GM18858 (cell line): ENCODE data around the gene ADTRP.
"Not testable (repeated sequence)": the region's sequence is repeated elsewhere in the genome, so short reads cannot be mapped to it uniquely, and the experiment has no call there.

Source experiments
- ATAC-seq: cut with Tn5 transposase; IDR thresholded peaks from one replicate; pipeline ENCODE4 v1.9.1; 2021; ENCODE audit not compliant: unreplicated experiment

The ADTRP gene

DNA sequence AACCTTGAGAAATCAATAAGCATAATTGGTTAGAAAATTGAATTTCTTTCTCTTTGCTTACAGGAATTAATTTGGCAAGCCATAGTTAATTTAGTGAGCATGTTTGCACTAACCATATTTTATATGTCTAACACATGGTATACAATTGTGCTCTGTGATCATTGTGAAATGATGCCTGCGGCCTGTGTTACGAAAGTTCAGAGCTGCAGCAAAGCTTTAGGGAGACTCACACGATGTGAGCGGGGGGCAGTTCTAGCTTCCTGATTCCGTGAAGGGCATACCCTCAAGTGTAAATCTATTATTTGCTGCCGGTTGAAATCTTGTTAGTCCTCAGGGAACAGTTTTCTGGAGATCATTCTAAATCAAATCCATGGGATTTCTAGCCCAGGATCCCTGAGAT lies 25.5 kb upstream of the ADTRP start:
- no peak for ATAC-seq

DNA sequence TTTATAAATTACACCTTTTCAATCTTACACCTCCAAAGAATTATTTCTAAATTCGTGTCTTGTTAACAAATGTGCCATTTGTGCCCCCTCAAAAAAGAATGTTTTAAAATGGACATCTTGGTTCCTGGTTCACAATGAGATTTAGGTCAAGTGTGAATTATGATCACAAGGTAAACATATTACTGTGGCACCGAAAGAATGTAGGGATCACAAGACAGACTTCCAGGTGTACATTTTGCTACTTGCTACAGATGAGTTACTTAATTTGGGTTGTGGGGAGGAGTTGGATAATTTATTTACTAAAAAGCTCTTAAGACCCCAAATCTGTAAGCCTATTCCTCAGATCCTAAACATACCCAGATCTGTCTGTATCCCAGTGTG lies 25.0 kb upstream of the ADTRP start:
- ATAC-seq = no peak

DNA sequence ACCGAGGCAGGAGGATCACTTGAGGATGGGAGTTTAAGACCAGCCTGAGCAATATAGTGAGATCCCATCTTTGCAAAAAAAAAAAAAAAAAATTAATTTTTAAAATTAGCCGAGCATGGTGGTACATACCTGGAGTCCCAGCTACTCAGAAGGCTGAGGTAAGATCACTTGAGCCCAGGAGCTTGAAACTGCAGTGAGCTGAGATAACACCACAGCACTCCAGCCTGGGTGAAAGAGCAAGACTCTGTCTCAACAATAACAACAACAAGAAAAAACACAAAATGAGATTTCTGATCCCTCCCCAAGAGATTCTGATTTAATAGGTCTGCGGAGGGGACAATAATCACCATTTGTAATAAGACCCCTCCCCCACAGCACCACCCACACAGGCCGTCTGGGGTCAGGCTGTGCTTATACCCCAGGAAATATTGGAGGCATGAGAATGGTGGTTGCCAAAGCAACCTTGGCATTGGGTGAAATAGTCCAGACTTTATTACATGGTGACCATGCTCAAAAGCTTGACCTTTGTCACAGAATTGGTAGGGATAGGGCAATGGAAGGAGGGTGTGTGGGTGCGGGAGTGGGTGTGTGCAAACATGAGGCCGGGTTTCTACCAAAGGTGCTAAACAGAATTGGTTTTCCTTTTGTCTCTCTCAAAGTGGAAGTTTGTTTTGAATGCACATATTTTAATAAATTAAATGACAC lies 24.4 kb upstream of the ADTRP start:
- no peak for ATAC-seq

DNA sequence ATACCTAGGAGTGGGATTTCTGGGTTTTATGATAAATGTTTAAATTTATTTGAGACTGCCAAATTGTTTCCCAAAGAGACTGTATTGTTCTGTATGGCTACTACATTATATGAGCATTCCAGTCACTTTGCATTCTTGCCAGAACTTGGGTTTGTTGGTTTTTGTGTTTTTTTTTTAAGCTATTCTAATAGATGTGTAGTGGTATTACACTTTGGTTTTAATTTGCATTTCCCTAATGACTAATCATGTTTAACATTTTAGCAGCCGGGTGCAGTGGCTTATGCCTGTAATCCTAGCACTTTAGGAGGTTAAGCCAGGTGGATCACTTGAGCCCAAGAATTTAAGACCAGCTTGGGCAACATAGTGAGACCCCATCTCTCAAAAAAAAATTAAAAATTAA lies 21.9 kb upstream of the ADTRP start:
- not testable (repeated sequence) for ATAC-seq

DNA sequence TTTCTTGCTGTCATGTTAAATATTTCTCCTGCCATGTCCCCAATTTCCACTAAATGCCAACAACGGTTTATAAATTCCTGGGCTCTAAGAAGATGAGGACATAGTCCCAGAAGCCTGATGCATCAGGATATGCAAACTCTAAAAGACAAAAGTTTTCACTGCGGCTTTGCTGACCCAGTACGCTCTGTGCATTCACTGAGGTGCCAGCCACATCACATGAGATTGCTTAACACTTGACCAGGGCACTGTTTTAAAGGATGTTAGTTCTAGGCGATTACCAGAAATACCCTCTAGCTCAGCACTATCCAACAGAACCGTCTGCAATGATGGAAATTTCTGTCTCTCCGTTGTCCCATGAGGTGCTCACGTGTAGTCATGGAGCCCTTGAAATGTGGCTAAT lies 19.9 kb upstream of the ADTRP start:
- no peak for ATAC-seq

DNA sequence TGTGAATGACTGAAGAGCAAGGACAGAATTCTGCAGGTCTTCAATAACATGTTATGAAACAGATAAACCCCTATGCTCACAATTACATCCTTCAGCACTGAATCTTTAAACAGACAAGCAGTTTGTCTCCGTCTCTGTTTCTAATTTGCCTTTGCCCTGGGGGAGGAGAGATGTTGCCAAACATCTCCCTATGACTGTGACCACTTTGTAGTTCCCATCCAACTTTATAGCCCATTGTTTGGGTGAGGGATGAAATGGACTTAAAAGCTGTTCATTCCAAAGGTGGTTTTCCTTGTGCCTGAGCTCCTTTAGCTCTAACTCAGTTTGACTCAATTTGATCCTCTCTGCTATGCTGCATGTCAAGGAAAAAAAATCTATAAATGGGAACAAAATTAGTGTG lies 19.5 kb upstream of the ADTRP start:
- ATAC-seq = no peak

DNA sequence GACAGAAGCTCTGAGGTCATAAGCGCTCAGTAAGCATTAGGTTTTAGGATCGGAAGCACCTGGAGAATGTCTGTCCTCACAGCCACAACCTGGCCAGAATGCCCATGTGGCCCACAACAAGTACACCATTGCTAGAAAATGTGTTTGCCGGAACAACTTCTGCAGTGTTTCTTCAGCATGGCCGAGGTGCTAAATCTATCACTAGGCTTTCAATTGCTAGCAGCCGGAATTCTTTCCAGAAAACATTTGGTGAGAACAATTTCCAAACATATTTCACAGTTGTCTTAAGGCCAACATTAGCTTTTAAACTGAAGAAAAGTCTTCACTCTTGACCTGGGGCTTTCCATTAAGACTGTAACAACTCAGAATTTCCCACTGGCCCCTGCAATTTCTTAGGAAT lies 18.2 kb upstream of the ADTRP start:
- ATAC-seq = no peak

DNA sequence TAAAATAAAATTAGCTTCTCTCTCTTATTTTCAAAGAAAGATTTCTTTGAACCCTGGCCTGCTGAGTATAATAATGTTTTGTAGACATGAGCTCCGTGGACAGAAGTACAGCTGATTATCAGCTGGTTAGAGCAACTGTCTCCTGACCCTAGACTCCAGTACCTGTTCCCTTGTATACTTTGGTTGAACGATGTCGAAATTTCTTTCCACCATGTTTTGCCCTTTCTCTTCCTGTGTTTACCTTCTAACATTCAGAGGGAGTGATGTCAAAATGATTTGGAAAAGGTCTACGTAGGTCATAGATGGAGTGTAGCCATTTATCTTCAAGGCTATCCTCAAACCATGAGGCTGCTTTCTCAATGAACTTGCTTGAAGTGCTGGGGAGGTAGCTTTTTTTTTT lies 16.8 kb upstream of the ADTRP start:
- ATAC-seq = no peak

DNA sequence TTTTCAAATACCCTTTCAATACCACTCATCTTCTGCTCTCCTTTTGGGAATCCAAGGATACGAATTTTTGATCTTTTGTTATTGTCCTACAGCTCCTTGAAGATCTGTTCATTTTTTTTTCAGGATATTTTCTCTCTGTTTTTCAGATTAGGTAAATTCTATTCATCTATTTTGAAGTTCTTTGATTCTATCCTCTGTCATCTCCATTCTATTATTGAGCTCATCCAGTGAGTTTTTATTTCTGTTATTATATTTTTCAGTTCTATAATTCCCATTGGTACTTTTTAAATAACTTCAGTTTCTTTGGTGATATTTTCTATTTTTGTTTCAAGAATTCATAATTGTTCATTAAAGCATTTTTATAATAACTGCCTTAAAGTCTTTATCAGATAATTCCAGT lies 14.7 kb upstream of the ADTRP start:
- ATAC-seq = no peak

DNA sequence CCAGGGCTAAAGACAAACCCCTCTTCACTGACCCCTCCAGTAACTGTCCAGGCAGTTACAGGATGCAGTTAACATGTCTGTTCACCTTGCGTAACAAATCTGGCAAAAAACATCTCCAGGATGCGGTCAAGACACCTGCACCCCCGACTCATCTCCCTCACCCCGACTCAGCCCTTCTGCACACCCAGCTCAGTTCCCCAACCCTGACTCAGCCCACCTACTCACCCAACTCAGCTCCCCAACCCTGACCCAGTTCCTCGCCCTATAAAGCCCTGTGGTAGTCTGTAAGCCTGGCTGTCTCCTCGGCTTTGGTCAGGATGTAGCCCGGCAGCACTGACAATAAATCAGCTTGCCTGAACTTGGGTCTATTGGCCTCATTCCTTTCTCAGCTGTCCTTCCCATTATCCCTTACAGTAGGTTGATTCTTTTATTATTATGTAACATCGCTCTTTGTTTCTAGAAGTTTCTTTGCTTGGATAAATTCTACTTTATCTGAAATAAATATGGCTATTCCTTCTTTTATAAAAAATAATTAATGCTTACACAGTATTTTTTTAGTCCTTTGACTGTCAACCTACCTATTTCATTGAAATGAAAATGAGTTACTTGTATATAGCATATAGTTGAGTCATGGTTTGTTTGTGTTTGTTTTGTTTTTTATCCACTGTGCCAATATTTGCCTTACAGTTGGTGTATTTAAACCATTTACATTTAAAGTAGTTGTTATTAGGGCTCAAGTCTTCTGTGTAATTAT lies 12.9 kb upstream of the ADTRP start:
- ATAC-seq = no peak

DNA sequence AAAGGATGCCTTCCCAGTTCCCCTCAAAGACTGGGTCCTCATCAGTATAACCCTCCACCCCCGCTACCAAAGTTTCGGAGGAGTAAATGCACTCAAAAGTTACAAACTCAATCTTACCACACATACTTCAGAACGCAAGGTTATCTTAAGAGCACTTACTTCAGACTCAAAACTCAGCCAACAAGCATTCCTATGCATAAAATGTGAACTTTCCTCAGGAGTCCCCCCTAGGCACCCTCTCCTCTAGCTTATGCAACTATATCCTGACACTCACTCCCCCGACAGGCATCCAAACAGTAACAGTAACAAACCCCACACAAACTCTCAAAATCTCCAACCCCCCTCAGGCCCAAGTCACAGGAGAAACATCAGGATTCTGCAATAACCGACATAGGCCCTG lies 11.1 kb upstream of the ADTRP start:
- no peak for ATAC-seq

DNA sequence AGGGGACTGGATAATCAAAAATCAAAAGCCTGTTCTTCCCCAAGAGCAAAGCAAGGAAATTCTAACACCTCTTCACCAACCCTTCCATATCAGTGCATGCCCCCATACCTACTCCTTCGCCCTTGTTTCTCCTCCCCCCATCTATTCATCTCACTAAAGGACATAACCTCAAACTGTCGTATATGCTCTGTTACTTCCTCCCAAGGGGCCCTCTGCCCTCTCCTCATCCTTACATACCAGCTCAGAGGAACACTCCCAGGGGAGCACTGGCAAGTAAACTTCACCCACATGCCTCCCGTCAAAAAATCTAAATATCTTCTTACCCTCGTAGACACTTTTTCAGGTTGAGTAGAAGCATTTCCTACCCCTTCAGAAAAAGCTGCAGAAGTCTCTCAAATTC lies 9.4 kb upstream of the ADTRP start:
- no peak for ATAC-seq

DNA sequence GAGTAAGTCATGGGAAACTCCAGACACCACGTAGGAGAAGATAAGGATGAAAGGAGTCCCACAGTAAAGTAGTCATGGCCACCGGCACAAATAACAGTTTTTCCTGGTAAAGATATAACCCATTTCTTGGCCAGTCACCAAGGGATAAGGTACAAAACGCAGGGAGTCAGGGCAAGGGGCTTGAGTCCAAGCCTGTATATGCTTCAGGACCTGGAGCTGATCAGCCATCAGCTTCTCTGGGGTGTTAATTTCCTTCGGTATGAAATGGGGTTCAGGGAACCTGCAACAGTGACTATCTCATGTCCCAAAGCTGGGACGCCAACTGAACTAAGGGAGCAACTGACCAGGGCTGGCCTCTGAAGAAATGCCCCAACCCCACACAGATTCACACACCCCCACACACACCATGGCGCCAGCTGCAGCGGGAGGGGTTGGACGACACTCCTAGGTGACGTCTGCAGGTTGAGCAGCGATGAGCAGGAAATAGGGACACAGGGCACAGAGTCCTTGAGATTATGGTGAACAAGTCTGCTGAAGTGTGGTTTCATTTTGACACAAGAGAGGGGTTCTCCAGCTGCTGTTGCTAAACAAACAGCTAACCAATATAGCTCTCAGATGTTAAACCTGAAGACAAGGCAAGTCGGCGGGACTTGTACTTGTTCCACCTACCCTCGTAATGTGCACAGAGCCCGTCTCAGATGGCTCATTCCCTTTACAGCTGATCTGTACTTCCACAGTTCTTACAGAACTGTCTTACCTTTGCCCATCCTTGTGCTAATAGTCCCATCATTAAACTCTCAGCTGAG lies 7.4 kb upstream of the ADTRP start:
- ATAC-seq = peak; percentile 90

DNA sequence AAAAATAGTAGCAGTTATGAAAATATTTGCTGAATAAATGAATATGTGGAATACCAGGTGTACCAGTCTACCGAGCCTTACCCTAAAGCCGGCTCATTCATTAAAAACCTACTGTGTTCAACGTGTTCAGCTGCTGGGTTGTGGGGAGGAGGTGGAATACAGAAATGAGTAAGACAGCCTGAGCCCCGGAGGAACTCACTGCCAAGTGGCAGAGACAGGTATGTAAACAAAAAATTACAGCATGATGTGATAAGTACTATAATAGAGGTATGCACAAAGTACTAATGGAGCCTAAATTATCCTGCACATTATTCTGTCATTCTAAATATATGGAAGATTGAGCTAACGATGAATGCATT lies 6.8 kb upstream of the ADTRP start:
- peak; percentile 53 for ATAC-seq

DNA sequence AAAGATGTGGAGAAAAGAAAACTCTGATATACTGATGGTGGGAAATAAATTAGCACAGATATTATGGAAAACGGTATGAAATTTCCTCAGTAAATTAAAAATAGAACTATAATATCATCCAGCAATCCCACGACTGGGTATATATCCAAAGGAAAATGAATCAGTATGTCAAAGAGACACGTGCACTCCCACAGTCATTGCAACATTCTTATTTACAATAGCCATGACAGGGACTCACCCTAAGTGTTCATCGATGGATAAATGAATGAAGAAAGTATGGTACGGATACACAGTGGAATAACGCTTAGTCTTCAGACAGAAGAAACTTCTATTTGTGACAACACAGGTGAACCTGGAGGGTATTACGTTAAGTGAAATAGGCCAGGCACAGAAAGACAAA lies 5.7 kb upstream of the ADTRP start:
- no peak for ATAC-seq

DNA sequence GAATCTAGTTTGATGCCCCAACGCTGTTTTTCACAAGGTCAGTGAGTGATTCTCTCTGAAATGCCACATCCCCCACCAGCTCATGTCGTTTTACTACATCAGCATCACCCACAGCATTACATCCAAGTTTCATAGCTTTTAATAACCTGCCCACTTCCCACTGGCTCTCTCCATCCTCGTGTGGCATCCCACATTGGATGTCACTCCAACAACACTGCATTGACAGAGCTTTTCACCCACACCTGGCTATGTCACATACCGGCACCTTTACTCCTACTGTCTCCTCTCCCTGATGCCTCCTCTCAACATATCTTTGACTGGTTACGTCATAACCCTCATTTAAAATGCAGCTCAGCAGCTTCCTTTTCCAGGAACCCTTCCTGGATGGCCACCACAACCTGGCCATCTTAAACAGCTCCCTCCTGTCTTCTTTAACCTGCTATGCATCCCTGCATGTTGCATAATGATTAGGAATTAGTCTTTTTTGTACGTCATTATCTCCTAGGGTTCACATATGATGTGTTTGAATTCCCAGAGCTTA lies 5.0 kb upstream of the ADTRP start:
- no peak for ATAC-seq

DNA sequence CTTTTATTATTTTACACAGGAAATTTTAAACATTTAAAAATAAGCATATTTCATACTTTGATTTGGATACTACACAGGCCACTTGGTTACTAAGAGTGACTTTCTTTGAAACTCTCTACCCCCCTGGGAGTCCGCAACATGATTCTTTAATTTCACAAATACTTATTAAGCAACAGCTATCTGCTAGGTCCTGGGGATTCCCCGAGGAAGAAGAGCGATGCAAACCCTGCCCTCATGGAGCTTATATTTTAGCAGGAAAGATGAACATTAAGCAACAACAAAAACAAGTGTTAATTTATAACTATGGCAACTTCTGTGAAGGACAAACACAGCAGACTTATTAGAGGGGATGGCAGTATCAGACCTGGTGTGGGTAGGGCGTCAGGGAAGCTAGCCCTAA lies 3.9 kb upstream of the ADTRP start:
- ATAC-seq = no peak

DNA sequence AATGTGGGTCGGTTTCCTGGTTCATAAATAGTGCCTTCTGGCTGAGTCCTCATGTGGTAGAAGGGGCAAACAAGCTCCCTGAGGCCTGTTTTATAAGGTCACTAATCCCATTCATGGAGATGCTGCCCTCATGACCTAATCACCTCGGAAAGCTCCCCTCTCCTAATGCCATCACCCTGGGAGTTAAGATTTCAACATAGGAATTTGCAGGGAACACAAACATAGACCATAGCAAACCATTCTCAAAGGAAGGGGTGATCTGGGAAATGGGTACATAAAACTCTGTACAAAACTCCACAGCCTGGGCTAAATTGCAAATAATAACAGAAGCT lies 1.5 kb upstream of the ADTRP start:
- no peak for ATAC-seq

DNA sequence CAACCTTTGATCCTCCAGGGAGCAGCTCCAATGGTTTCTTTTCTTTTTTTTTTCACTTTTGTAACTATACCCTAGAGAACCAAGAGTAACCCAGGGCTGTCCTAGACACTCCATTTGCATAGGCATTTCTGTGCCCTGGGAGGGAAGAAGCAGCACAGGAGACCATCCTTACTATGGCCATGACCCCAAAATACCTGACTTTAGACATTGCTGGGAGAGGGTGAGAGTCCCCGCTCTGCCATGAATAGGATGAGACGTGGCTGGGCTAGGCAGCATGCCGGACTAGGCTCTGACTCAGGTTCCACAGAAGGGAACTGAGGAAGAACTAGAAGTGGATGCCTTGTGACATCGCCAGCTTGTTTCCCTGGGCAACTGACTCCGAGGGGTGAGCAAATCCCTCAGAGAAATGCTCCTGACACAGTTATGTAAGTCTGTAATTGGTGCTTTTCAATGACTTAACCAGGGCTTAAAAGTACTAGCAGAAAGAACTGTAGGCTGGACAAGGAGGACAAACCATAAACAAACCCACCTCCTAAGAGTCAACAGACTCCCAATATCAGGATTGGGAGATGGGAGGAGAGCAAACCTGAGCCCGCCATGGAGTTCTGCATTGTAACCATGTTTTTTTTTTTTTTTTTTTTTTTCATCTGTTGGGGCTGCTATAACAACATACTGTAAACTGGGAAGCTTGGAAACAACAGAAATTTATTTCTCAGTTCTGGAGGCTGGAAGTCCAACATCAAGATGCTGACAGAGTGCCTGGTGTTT lies 910 bp upstream of the ADTRP start:
- ATAC-seq = no peak

DNA sequence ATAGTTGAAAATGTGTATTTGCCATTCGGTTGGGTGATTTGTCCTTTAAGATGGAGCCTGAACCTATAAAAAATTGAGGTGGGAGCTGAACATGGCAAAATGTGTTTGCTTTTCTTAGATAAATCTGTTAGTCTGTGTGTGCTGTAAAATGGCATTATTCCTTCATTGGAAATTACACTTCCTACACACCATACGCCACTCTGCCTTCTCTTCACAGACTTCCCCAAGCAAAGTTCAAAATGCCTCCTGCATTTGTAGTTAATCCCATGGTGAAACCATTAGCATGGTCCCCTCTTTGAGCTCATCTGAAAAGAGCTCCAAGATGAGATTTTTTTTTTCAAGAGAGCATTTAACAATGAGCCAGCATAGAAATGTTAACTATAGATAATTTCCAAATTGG lies 567 bp downstream of the ADTRP start:
- no peak for ATAC-seq

DNA sequence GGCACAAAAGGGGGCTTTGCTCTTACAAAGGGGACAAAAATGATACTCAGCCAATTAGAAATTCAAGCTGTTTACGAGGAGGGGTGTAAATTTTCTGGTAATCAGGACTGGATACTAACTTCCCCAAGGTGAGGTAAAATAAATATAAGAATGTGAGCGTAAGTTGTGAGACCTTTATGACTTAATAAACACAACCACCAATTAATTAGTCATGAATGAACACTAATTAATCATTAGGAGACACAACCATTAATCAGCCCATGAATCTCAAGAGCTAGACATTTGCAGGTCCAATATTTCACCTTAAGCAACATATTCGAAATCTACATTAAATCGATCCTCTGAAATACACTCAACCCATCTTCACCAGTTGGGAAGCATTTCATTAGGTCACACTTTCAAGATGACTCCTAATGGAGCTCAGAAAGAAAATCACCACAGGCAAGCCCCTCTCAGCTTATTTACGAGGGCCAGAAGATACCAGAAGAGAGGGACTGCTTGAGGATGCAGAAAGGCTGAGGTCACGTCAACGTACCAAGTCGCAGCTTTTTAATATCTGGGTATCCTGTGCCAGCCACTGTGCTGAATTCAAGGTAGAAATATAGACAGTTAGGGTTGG lies 2.7 kb downstream of the ADTRP start:
- no peak for ATAC-seq
